Sigmoid colon (tissue), 4 donors: ENCODE measurements around the gene POLR1E.

Source experiments
- CTCF ChIP-seq, 4 experiments: fragments of 450-650 bp in 3 of 4; fragments of 200-600 bp in 1 of 4; IDR thresholded peaks; one replicate each; pipeline ENCODE4 v1.5.1; 2016 to 2019; ENCODE audit warnings: antibody characterized with exemption in 4 of 4, mild to moderate bottlenecking in 3 of 4, moderate library complexity in 2 of 4
- EP300 ChIP-seq, 4 donors: sonication (generic); formaldehyde crosslinking; IDR thresholded peaks; one replicate each; pipeline ENCODE4 v1.6.1; 2017; ENCODE audit warnings: antibody characterized with exemption in 4 of 4
- POLR2A ChIP-seq, 2 donors: fragments of 450-650 bp; IDR thresholded peaks; one replicate each; pipeline ENCODE4 v1.6.1; 2016; ENCODE audit warnings: antibody characterized with exemption in 2 of 2, mild to moderate bottlenecking in 2 of 2, moderate library complexity in 2 of 2
- POLR2AphosphoS5 ChIP-seq, 4 donors: sonication (generic); formaldehyde crosslinking; IDR thresholded peaks; one replicate each; pipeline ENCODE4 v1.6.1; 2017; ENCODE audit warnings: antibody characterized with exemption in 4 of 4

- no peak for TF ChIP-seq CTCF (IDR thresholded peaks at IDR 0.05)
- no peak for TF ChIP-seq POLR2A (IDR thresholded peaks at IDR 0.05)
- TF ChIP-seq POLR2AphosphoS5 (IDR thresholded peaks at IDR 0.05): no peak
- TF ChIP-seq EP300 (IDR thresholded peaks at IDR 0.05): no peak
Measured at GRCh38 chr9:37550781-37551180, 65.0 kb downstream of the POLR1E start.
